Hepatocyte (in vitro differentiated cells): ENCODE results near the gene SGMS1.

Experiments
- CTCF ChIP-seq: fragments of 200-600 bp; sonication (generic); IDR thresholded peaks from 2 replicates; pipeline ENCODE4 v1.5.1; 2016; ENCODE audit warnings: antibody characterized with exemption, mild to moderate bottlenecking; ENCODE audit not compliant: poor library complexity
- EZH2 ChIP-seq: fragments of 200-600 bp; sonication (generic); IDR thresholded peaks from 2 replicates; pipeline ENCODE4 v1.6.1; 2016; ENCODE audit warnings: antibody characterized with exemption, mild to moderate bottlenecking, borderline replicate concordance
- EZH2phosphoT487 ChIP-seq: fragments of 200-600 bp; sonication (generic); IDR thresholded peaks from one replicate; pipeline ENCODE4 v1.6.1; 2018; ENCODE audit warnings: antibody characterized with exemption, mild to moderate bottlenecking, low read depth, moderate library complexity; ENCODE audit not compliant: unreplicated experiment, severe bottlenecking

DNA sequence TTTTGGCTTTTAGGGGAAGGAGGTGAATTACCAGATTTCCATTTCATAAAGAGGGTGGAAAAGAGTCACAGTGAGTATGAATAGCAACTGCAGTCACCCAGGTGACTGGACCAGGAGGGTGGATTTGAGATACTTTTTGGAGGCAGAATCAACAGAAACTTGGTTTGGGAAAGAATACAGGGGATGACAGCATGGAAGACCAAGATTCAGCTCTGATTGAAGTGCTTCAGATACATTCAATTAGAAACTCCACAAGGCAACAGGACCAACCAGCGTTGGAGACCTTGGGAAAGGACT, 83.0 kb downstream of the SGMS1 start:
- no peak for TF ChIP-seq EZH2
- no peak for TF ChIP-seq CTCF
- no peak for TF ChIP-seq EZH2phosphoT487
